Measurements from ENCODE around the gene GDF11.
A peak's percentile ranks its signal among the peaks of the same experiment; 100 is the strongest.

GDF11 gene

GRCh38 chr12:55728939-55729818, 13.7 kb upstream of the GDF11 start, which contains the start of gene CD63 (continued):
- TF ChIP-seq KLF17 (tag by site-specific recombination; IDR thresholded peaks at IDR 0.05) (0 out of 2 replicates have a peak, but pooled peaks have one; percentile 41), ZIC2 (tag by site-specific recombination; IDR thresholded peaks at IDR 0.05) (peak; percentile 83), ZNF391 (tag by site-specific recombination; IDR thresholded peaks at IDR 0.05; ENCODE audit: borderline replicate concordance, low read depth) (peak; percentile 67; the same call in 1 of the 2 replicates), ZNF335 (tag by site-specific recombination; conservative IDR thresholded peaks at IDR 0.05) (peak; percentile 75), ZBTB21 (tag by site-specific recombination; IDR thresholded peaks at IDR 0.05) (peak; percentile 62; the same call in 1 of the 2 replicates), KLF8 (tag by site-specific recombination; IDR thresholded peaks at IDR 0.05) (0 out of 2 replicates have a peak, but pooled peaks have one; percentile 67), ZXDB (tag by site-specific recombination; IDR thresholded peaks at IDR 0.05) (0 out of 2 replicates have a peak, but pooled peaks have one; percentile 65), ZNF416 (tag by site-specific recombination; IDR thresholded peaks at IDR 0.05) (no peak), ZNF175 (tag by site-specific recombination; IDR thresholded peaks at IDR 0.05) (no peak), IKZF3 (tag by site-specific recombination; IDR thresholded peaks at IDR 0.05) (peak; percentile 63), KLF1 (tag by site-specific recombination; IDR thresholded peaks at IDR 0.05) (no peak), ZNF138 (tag by site-specific recombination; IDR thresholded peaks at IDR 0.05; ENCODE audit: borderline replicate concordance) (no peak), RBAK (tag by site-specific recombination; IDR thresholded peaks at IDR 0.05) (no peak), ZNF792 (tag by site-specific recombination; IDR thresholded peaks at IDR 0.05) (no peak), ZEB2 (tag by site-specific recombination; IDR thresholded peaks at IDR 0.05) (peak; percentile 88), ZNF174 (tag by site-specific recombination; IDR thresholded peaks at IDR 0.05) (no peak), ZNF626 (tag by site-specific recombination; IDR thresholded peaks at IDR 0.05) (no peak), ATF2 (tag by site-specific recombination; IDR thresholded peaks at IDR 0.05; ENCODE audit: low read depth) (no peak), KLF7 (tag by site-specific recombination; IDR thresholded peaks at IDR 0.05; ENCODE audit: borderline replicate concordance) (peak; percentile 49; the same call in 1 of the 2 replicates), ZFP69B (tag by site-specific recombination; IDR thresholded peaks at IDR 0.05) (peak; percentile 44; the same call in 1 of the 2 replicates), KLF9 (tag by site-specific recombination; IDR thresholded peaks at IDR 0.05; ENCODE audit: low read depth) (peak; percentile 53; the same call in 1 of the 2 replicates), SP3 (tag by site-specific recombination; IDR thresholded peaks at IDR 0.05) (peak; percentile 47), ZSCAN30 (tag by site-specific recombination; IDR thresholded peaks at IDR 0.05) (peak; percentile 99), ZNF561 (tag by site-specific recombination; IDR thresholded peaks at IDR 0.05; ENCODE audit: borderline replicate concordance) (peak; percentile 77; the same call in 1 of the 2 replicates), AEBP2 (tag by site-specific recombination; IDR thresholded peaks at IDR 0.05; ENCODE audit: borderline replicate concordance) (no peak), ZNF692 (tag by site-specific recombination; IDR thresholded peaks at IDR 0.05) (peak; percentile 69; the same call in 1 of the 2 replicates), ZNF280C (tag by site-specific recombination; IDR thresholded peaks at IDR 0.05) (no peak), ZNF530 (tag by site-specific recombination; IDR thresholded peaks at IDR 0.05; ENCODE audit: low read depth) (no peak), PBX3 (CRISPR knock-in tag; IDR thresholded peaks at IDR 0.05) (peak; percentile 36; the same call in 1 of the 2 replicates), OVOL3 (tag by site-specific recombination; IDR thresholded peaks at IDR 0.05) (peak; percentile 68; the same call in 1 of the 2 replicates), GLIS2 (tag by site-specific recombination; IDR thresholded peaks at IDR 0.05) (peak; percentile 98)
